H1 (cell line): Measurements from ENCODE around the gene COX14.
A peak's percentile ranks its signal among the peaks of the same experiment; 100 is the strongest.

Experiments
- GABPA ChIP-seq: IDR thresholded peaks from 2 replicates; pipeline ENCODE4 v1.6.1; 2011; ENCODE audit warnings: mild to moderate bottlenecking, low read length, moderate library complexity, borderline replicate concordance; ENCODE audit not compliant: insufficient read depth
- KDM1A ChIP-seq: fragments of 200-600, 300-600 bp; sonication (generic); IDR thresholded peaks from 2 replicates; pipeline ENCODE4 v1.7.1; 2016; ENCODE audit warnings: mild to moderate bottlenecking, low read length, borderline replicate concordance
- RFX5 ChIP-seq: IDR thresholded peaks from 2 replicates; pipeline ENCODE4 v1.6.1; 2011; ENCODE audit warnings: low read depth, low read length, improper control_type of control experiment, borderline replicate concordance

GRCh38 chr12:50111395-50111692, 692 bp upstream of the COX14 start:
- TF ChIP-seq GABPA (no peak), RFX5 (no peak), KDM1A (0 out of 2 replicates have a peak, but pooled peaks have one; percentile 19)
